Ascending aorta (tissue), 2 donors: ENCODE measurements around the gene CFAP92. TPM values are rescaled to one million over a fixed set of nuclear protein-coding genes. Genes with fewer than 3 reads are reported as not detected.

ENCODE experiments used
- DNase-seq, 2 donors: peaks; one replicate each; pipeline ENCODE4 v3.0.0-alpha.2; 2019; ENCODE audit warnings: low spot score in 2 of 2
- H3K27ac ChIP-seq, 2 donors: fragments of 200-600 bp; sonication (generic); one replicate each; pipeline ENCODE4 v1.5.1; 2016 to 2017; ENCODE audit warnings: mild to moderate bottlenecking in 1 of 2
- H3K27me3 ChIP-seq: fragments of 200-600 bp; sonication (generic); one replicate; pipeline ENCODE4 v1.5.1; 2017
- H3K36me3 ChIP-seq, 2 donors: fragments of 200-600 bp; sonication (generic); one replicate each; pipeline ENCODE4 v1.5.1; 2016
- H3K4me1 ChIP-seq, 2 donors: fragments of 200-600 bp; sonication (generic); one replicate each; pipeline ENCODE4 v1.5.1; 2016 to 2017; ENCODE audit warnings: mild to moderate bottlenecking in 1 of 2
- H3K4me3 ChIP-seq, 2 donors: fragments of 200-600 bp; sonication (generic); one replicate each; pipeline ENCODE4 v1.5.1; 2016 to 2017; ENCODE audit warnings: mild to moderate bottlenecking in 1 of 2
- H3K9me3 ChIP-seq, 2 donors: fragments of 200-600 bp; sonication (generic); one replicate each; pipeline ENCODE4 v1.5.1; 2016
- CTCF ChIP-seq, 3 experiments: fragments of 200-600 bp in 2 of 3; fragments of 450-650 bp in 1 of 3; sonication (generic) in 2 of 3; IDR thresholded peaks; one replicate each; pipeline ENCODE4 v1.5.1; 2016 to 2019; ENCODE audit warnings: antibody characterized with exemption in 3 of 3, mild to moderate bottlenecking in 1 of 3, moderate library complexity in 1 of 3
- intact Hi-C: fragments of 100-400 bp; cut with DNase I; formaldehyde crosslinking; loops from one replicate; pipeline ENCODE4 v1.15.1; 2023
- total RNA-seq: library from RNA; depleted of rRNA; stranded (reverse); fragments of >200 nt; gene quantifications from one replicate; pipeline ENCODE4 v1.1.0, GENCODE V29; 2016

CFAP92 gene
- total RNA-seq, 1 donor from 2014 or later: not detected

GRCh38 chr3:128969993-128970739 is 23.7 kb downstream of the CFAP92 start:
- intact Hi-C loops: loop anchor here (1.0 to 5.0 kb wide), 2 partner anchors 117 to 275 kb away; no protein-coding TSS in a partner anchor
- H3K4me3 ChIP-seq: no peak overlapping the region
- TF ChIP-seq CTCF (IDR thresholded peaks at IDR 0.05): peak; percentile 90 to 97 (median 95)
- no peak overlapping the region for H3K27ac ChIP-seq
- H3K36me3 ChIP-seq: no peaks in the 10 kb centered on the region
- no peaks in the 10 kb centered on the region for H3K27me3 ChIP-seq
- no peaks in the 10 kb centered on the region for H3K9me3 ChIP-seq
- peaks cover 0 to 3% of the 10 kb centered on the region in 2 donors for H3K4me1 ChIP-seq
- DNase-seq: no peak

GRCh38 chr3:128967748-128968355 is 26.0 kb downstream of the CFAP92 start:
- H3K27me3 ChIP-seq: no peaks in the 10 kb centered on the region
- TF ChIP-seq CTCF (IDR thresholded peaks at IDR 0.05): no peak
- no peaks in the 10 kb centered on the region for H3K36me3 ChIP-seq
- no peak overlapping the region for H3K4me3 ChIP-seq
- no peaks in the 10 kb centered on the region for H3K9me3 ChIP-seq
- H3K27ac ChIP-seq: no peak overlapping the region
- intact Hi-C loops: no loop called here
- DNase-seq: no peak
- peaks cover 0 to 3% of the 10 kb centered on the region in 2 donors for H3K4me1 ChIP-seq

DNA sequence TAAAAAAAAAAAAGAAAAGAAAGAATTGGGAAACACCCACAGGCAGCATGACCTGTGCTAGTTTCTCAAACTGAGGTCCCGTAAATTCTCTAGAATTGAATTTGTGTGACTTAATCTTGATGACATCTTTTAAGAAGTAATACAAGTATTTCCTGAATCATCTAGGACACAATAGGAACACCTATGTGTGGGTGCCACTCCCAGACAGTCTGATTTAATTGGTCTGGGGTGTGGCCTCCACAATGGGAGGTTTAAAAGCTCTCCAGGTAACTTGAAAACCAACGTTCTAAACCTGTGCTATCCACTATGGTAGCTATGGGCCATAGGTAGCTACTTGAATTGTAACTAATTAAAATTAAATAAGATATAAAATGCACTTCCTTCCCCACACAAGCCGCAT is 28.1 kb downstream of the CFAP92 start:
- H3K27me3 ChIP-seq: no peaks in the 10 kb centered on the region
- no peaks in the 10 kb centered on the region for H3K36me3 ChIP-seq
- no peaks in the 10 kb centered on the region for H3K9me3 ChIP-seq
- intact Hi-C loops: no loop called here
- peaks cover 0 to under 1% of the 10 kb centered on the region in 2 donors for H3K4me1 ChIP-seq
- no peak overlapping the region for H3K4me3 ChIP-seq
- no peak overlapping the region for H3K27ac ChIP-seq
- no peak for TF ChIP-seq CTCF (IDR thresholded peaks at IDR 0.05)
- no peak for DNase-seq

GRCh38 chr3:128965280-128965679 is 28.6 kb downstream of the CFAP92 start:
- no peak for DNase-seq
- intact Hi-C loops: no loop called here
- Histone ChIP-seq H3K27me3 (no peaks in the 10 kb centered on the region), H3K4me1 (no peaks in the 10 kb centered on the region), H3K4me3 (no peak overlapping the region), H3K9me3 (no peaks in the 10 kb centered on the region), H3K27ac (no peak overlapping the region), H3K36me3 (no peaks in the 10 kb centered on the region)
- no peak for TF ChIP-seq CTCF (IDR thresholded peaks at IDR 0.05)

DNA sequence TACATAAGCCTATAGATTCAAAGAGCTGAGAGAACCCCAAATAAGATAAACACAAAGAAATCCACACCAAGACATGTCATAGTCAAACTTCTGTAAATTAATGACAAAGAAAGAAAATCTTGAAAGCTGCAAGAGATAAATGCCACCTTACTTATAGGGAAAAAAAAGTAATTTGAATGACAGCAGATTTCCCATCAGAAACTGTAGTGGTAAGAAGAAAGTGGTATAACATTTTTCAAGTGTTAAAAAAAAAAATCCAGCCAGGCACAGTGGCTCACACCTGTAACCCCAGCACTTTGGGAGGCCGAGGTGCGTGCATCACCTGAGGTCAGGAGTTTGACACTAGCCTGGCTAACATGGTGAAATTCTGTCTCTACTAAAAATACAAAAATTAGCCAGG is 37.4 kb downstream of the CFAP92 start:
- no peak overlapping the region for H3K27ac ChIP-seq
- DNase-seq: no peak
- TF ChIP-seq CTCF (IDR thresholded peaks at IDR 0.05): no peak
- peaks cover 0 to 2% of the 10 kb centered on the region in 2 donors for H3K9me3 ChIP-seq
- no peak overlapping the region for H3K4me3 ChIP-seq
- intact Hi-C loops: no loop called here
- H3K36me3 ChIP-seq: no peaks in the 10 kb centered on the region
- H3K27me3 ChIP-seq: no peaks in the 10 kb centered on the region
- no peaks in the 10 kb centered on the region for H3K4me1 ChIP-seq
